ENCODE data around the gene TMEM116.

DNA sequence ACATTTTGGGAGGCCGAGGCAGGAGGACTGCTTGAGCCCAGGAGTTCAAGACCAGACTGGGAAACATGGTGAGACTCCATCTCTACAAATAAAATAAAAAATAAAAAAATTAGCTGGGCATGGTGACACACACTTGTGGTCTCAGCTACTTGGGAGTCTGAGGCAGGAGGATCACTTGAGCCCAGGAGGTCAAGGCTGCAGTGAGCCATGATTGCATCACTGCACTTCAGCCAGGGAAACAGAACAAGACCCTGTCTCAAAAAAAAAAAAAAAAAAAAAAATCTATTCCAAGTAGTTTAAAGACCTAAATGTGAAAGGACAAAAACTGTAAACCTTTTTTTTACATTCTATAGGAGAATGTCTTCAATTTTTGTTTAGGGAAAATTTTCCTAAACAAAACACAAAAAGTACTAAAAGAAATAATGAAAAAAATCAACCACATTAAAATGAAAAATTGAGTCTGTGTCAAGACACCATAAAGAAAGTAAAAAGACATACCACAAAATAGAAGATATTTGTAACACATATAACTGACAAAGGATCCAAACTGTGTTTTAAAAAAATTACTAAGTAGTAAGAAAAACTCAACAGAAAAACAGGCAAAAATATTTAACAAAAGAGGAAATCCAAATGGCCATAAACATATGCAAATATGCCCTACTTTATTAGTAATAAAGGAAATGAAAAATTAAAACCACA, 17.0 kb downstream of the TMEM116 start:
- TF ChIP-seq FOXK2 (IDR thresholded peaks at IDR 0.05) (no peak), LEF1 (IDR thresholded peaks at IDR 0.05; ENCODE audit: borderline replicate concordance) (no peak), TARDBP (IDR thresholded peaks at IDR 0.05) (no peak)
